Cerebellar cortex (tissue), 1 donor: ENCODE measurements around the gene OR8U1.
"Not testable (repeated sequence)": the region's sequence is repeated elsewhere in the genome, so short reads cannot be mapped to it uniquely, and the experiment has no call there.

Experiments used
- DNase-seq: peaks from one replicate; pipeline ENCODE4 v3.0.0-alpha.2; 2015; ENCODE audit warnings: low spot score

The OR8U1 gene

GRCh38 chr11:56375324-56375723, at the start of gene OR8U1:
Gene OR8U1 (plus strand): TSS chr11:56375624. CDS start chr11:56375624, 0 bp downstream.
- DNase-seq = no peak

- no peak for DNase-seq
Observed at GRCh38 chr11:56331861-56332491, 43.4 kb upstream of the OR8U1 start.

GRCh38 chr11:56333156-56333555, 42.3 kb upstream of the OR8U1 start:
- DNase-seq = no peak

GRCh38 chr11:56340289-56340688, 35.1 kb upstream of the OR8U1 start:
- DNase-seq = no peak

GRCh38 chr11:56345739-56346138, 29.7 kb upstream of the OR8U1 start, which contains the start of gene OR8K1:
Gene OR8K1 (plus strand): TSS chr11:56346039. CDS start chr11:56346039, 0 bp downstream.
- no peak for DNase-seq

- DNase-seq = no peak
Observed at GRCh38 chr11:56353991-56354390, 21.4 kb upstream of the OR8U1 start, which contains the start of gene OR8J1. Gene OR8J1 (plus strand): TSS chr11:56354291. CDS start chr11:56360247, 5,956 bp downstream.

GRCh38 chr11:56380120-56380519, 4.7 kb downstream of the OR8U1 start:
- DNase-seq = no peak

GRCh38 chr11:56394381-56394780, 19.0 kb downstream of the OR8U1 start:
- DNase-seq = no peak

- no peak for DNase-seq
Observed at GRCh38 chr11:56396047-56396446, 20.6 kb downstream of the OR8U1 start.

- DNase-seq = not testable (repeated sequence)
Observed at GRCh38 chr11:56401858-56402461, 26.5 kb downstream of the OR8U1 start.

GRCh38 chr11:56404393-56404792, 29.0 kb downstream of the OR8U1 start:
- DNase-seq = no peak

- DNase-seq = no peak
Observed at GRCh38 chr11:56410801-56411200, 35.4 kb downstream of the OR8U1 start.

GRCh38 chr11:56412396-56412795, 37.0 kb downstream of the OR8U1 start, which contains the start of gene OR5AL1:
Gene OR5AL1 (plus strand): TSS chr11:56412696.
- DNase-seq = no peak
